Measurements from ENCODE around the gene PGAM2.

PGAM2 gene

GRCh38 chr7:44065431-44066110, at the start of gene PGAM2:
Gene PGAM2 (minus strand): TSS chr7:44065567. CDS start chr7:44065529, 38 bp downstream.
- no peak for DNase-seq

GRCh38 chr7:44114586-44115310, 49.4 kb upstream of the PGAM2 start:
- no peak for DNase-seq

GRCh38 chr7:44113764-44114354, 48.5 kb upstream of the PGAM2 start:
- no peak for DNase-seq

- DNase-seq: no peak
Measured at GRCh38 chr7:44112997-44113763, 47.8 kb upstream of the PGAM2 start.

GRCh38 chr7:44112231-44112996, 47.0 kb upstream of the PGAM2 start:
- no peak for DNase-seq

GRCh38 chr7:44111761-44112160, 46.4 kb upstream of the PGAM2 start:
- DNase-seq: no peak

GRCh38 chr7:44110719-44111635, 45.6 kb upstream of the PGAM2 start:
- no peak for DNase-seq

GRCh38 chr7:44109991-44110390, 44.6 kb upstream of the PGAM2 start:
- DNase-seq: no peak

GRCh38 chr7:44108768-44109750, 43.7 kb upstream of the PGAM2 start:
- DNase-seq: no peak

- DNase-seq: no peak
Measured at GRCh38 chr7:44107961-44108767, 42.8 kb upstream of the PGAM2 start.

- no peak for DNase-seq
Measured at GRCh38 chr7:44107116-44107960, 42.0 kb upstream of the PGAM2 start.

- no peak for DNase-seq
Measured at GRCh38 chr7:44106311-44107065, 41.1 kb upstream of the PGAM2 start.

GRCh38 chr7:44105832-44106231, 40.5 kb upstream of the PGAM2 start:
- DNase-seq: no peak

- no peak for DNase-seq
Measured at GRCh38 chr7:44104860-44105771, 39.7 kb upstream of the PGAM2 start.

- DNase-seq: no peak
Measured at GRCh38 chr7:44103923-44104859, 38.8 kb upstream of the PGAM2 start, which contains the start of gene AEBP1. Gene AEBP1 (plus strand): TSS chr7:44104345. CDS start chr7:44104666, 321 bp downstream.

All from NCI-H446 treated with DMSO at 0.1 percent for 48 hours (cell line).